ENCODE data around the gene SEMA5A.

DNA sequence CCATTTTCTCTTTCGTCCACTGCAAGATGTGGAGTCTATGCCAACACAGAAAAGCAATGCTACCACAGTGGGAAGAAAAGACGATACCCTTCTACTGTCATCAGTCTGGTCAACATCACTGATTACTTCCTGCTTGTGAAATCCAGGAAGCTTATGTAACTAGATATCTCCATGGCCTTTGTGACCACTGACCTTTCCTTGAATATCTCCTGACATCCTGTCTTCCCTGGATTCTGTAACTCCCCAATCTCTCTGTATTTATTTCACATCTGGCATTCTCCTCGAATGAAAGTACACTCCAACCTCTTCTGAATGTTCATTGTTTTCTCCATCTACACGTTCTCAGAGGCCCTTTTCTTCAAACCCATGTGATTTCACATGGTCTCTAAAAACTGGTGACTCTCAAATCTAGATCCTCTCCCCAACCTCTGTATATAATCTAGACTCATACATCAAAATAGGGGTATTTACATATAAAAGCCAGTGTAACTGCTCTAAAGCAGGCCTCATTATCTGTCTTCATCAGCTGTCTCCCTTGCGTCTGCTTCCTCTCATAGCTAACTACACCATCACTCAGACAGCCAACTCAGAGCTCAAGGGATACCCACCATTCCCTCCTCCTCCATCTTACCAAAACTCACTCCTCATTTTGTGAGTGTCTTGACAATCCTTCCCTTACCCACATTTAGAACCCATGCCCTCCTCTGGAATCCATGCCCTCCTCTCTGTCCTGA lies 156.8 kb downstream of the SEMA5A start:
- TF ChIP-seq TAF1 (IDR thresholded peaks at IDR 0.05; ENCODE audit: low read depth, low read length) (no peak), EZH2 (IDR thresholded peaks at IDR 0.05; ENCODE audit: low read depth, low read length, severe bottlenecking) (no peak), POLR2A (IDR thresholded peaks at IDR 0.05; ENCODE audit: control extremely low read depth in 1 of 2, low read depth in 2 of 2, low read length in 2 of 2) (no peak), NRF1 (IDR thresholded peaks at IDR 0.05; ENCODE audit: low read depth, low read length) (no peak), ZNF274 (IDR thresholded peaks at IDR 0.05; ENCODE audit: borderline replicate concordance, extremely low read depth, low read length) (no peak), JUN (IDR thresholded peaks at IDR 0.05; ENCODE audit: low read depth, low read length) (no peak), CREB1 (IDR thresholded peaks at IDR 0.05) (no peak), EP300 (IDR thresholded peaks at IDR 0.05; ENCODE audit: borderline replicate concordance in 1 of 2, low read depth in 2 of 2, low read length in 2 of 2) (no peak), JUND (IDR thresholded peaks at IDR 0.05; ENCODE audit: low read length) (no peak), MAFK (IDR thresholded peaks at IDR 0.05; ENCODE audit: low read depth, low read length) (no peak), PHF8 (conservative IDR thresholded peaks at IDR 0.05; ENCODE audit: low read depth, low read length) (no peak)
- TF ChIP-seq, protein P1, sequence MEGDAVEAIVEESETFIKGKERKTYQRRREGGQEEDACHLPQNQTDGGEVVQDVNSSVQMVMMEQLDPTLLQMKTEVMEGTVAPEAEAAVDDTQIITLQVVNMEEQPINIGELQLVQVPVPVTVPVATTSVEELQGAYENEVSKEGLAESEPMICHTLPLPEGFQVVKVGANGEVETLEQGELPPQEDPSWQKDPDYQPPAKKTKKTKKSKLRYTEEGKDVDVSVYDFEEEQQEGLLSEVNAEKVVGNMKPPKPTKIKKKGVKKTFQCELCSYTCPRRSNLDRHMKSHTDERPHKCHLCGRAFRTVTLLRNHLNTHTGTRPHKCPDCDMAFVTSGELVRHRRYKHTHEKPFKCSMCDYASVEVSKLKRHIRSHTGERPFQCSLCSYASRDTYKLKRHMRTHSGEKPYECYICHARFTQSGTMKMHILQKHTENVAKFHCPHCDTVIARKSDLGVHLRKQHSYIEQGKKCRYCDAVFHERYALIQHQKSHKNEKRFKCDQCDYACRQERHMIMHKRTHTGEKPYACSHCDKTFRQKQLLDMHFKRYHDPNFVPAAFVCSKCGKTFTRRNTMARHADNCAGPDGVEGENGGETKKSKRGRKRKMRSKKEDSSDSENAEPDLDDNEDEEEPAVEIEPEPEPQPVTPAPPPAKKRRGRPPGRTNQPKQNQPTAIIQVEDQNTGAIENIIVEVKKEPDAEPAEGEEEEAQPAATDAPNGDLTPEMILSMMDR (IDR thresholded peaks at IDR 0.05; ENCODE audit: control extremely low read depth in 1 of 3, insufficient read depth in 1 of 3, low read depth in 1 of 3, low read length in 3 of 3) = no peak
- TF ChIP-seq, protein P2, sequence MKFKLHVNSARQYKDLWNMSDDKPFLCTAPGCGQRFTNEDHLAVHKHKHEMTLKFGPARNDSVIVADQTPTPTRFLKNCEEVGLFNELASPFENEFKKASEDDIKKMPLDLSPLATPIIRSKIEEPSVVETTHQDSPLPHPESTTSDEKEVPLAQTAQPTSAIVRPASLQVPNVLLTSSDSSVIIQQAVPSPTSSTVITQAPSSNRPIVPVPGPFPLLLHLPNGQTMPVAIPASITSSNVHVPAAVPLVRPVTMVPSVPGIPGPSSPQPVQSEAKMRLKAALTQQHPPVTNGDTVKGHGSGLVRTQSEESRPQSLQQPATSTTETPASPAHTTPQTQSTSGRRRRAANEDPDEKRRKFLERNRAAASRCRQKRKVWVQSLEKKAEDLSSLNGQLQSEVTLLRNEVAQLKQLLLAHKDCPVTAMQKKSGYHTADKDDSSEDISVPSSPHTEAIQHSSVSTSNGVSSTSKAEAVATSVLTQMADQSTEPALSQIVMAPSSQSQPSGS (IDR thresholded peaks at IDR 0.05; ENCODE audit: low read length) = no peak
- TF ChIP-seq, protein P3, sequence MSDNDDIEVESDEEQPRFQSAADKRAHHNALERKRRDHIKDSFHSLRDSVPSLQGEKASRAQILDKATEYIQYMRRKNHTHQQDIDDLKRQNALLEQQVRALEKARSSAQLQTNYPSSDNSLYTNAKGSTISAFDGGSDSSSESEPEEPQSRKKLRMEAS (IDR thresholded peaks at IDR 0.05) = no peak

Measured in H1 (cell line).